ENCODE measurements around the gene CARNS1.
"Not testable (repeated sequence)": the region's sequence is repeated elsewhere in the genome, so short reads cannot be mapped to it uniquely, and the experiment has no call there.

CARNS1 gene

DNA sequence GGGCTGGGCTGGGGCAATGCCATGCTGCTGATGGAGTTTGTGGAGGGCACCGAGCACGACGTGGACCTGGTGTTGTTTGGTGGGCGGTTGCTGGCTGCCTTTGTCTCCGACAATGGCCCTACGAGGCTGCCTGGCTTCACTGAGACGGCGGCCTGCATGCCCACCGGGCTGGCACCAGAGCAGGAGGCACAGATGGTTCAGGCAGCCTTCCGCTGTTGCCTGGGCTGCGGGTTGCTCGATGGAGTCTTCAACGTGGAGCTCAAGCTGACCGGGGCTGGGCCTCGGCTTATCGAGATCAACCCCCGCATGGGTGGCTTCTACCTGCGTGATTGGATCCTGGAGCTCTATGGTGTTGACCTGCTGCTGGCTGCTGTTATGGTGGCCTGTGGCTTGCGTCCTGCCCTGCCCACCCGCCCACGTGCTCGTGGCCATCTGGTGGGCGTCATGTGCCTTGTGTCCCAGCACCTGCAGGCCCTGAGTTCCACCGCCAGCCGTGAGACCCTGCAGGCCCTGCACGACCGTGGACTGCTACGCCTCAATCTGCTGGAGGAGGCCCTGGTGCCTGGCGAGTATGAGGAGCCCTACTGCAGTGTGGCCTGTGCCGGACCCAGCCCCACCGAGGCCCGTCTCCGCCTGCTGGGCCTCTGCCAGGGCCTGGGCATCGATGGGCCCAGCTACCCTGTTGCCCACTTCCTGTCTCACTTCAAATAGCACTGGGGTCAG lies 8.6 kb downstream of the CARNS1 start:
- in situ Hi-C loops (cut with MboI; ENCODE audit: low sequenced_read_pairs): no loop called here

DNA sequence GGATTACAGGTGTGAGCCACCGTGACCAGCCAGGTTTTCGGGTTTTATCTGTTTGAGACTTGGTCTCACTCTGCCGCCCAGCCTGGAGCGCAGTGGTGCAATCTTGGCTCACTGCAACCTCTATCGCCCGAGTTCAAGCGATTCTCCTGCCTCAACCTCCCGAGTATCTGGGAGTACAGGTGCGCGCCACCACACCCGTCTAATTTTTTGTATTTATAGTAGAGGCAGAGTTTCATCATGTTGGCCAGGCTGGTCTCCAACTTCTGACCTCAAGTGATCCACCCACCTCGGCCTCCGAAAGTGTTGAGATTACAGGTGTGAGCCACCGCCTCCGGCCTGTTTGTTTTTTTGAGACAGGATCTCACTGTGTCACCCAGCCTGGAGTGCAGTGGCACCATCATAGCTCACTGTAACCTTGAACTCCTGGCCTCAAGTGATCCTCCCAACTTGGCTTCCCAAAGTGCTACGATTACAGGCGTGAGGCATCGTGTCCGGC lies 11.9 kb downstream of the CARNS1 start:
- in situ Hi-C loops (cut with MboI; ENCODE audit: low sequenced_read_pairs): not testable (repeated sequence)

DNA sequence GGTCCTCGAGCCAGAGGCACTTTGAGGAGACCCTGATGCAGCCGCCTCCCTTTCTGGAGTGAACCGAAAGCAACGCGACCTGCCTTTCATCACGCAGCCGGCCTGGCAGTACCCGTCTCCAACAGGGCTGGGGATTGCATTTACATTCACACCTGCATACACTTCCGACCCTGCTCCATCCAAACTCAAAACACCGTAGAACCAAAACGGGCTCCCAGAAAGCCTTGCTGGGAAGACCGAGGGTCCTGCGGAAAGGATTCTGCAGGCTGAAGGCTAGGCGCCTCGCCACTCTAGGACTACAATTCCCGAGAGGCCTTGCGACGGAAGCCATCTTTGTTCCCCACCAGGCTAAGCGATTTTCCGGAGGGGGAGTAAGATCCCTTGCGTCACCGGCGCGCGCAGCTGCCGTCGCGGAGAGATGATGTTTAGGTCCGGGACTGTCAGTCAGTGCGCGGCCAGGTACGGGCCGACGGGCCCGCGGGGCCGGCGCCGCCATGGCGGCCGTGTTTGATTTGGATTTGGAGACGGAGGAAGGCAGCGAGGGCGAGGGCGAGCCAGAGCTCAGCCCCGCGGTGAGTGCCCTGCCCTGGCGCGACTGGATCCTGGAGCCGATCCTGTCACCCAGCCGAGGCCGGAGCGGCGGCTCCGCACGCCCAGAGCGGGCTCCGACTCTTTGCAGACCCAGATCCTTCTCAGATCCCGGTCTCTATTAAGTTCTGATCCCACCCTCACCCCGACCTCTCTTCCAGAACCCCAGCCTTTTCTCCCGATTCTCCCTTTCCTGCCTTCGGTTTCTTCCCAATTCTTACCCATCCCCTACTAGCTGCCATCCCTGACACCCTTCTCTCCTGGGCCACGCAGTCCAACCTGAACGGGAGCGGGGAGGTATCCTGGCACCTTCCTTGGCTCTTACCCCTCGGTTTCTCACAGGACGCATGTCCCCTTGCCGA lies 12.8 kb downstream of the CARNS1 start, which contains the start of gene RPS6KB2:
TSS of gene RPS6KB2 (plus strand) at position 443 of the 950 bp plus-strand sequence. CDS start at position 495, 52 bp downstream.
- in situ Hi-C loops (cut with MboI; ENCODE audit: low sequenced_read_pairs): no loop called here

- in situ Hi-C loops (cut with MboI; ENCODE audit: low sequenced_read_pairs): no loop called here
These were observed 13.7 kb downstream of the CARNS1 start for GRCh38 chr11:67429038-67429668.

- in situ Hi-C loops (cut with MboI; ENCODE audit: low sequenced_read_pairs): no loop called here
These were observed 14.2 kb downstream of the CARNS1 start for GRCh38 chr11:67429722-67430121.

DNA sequence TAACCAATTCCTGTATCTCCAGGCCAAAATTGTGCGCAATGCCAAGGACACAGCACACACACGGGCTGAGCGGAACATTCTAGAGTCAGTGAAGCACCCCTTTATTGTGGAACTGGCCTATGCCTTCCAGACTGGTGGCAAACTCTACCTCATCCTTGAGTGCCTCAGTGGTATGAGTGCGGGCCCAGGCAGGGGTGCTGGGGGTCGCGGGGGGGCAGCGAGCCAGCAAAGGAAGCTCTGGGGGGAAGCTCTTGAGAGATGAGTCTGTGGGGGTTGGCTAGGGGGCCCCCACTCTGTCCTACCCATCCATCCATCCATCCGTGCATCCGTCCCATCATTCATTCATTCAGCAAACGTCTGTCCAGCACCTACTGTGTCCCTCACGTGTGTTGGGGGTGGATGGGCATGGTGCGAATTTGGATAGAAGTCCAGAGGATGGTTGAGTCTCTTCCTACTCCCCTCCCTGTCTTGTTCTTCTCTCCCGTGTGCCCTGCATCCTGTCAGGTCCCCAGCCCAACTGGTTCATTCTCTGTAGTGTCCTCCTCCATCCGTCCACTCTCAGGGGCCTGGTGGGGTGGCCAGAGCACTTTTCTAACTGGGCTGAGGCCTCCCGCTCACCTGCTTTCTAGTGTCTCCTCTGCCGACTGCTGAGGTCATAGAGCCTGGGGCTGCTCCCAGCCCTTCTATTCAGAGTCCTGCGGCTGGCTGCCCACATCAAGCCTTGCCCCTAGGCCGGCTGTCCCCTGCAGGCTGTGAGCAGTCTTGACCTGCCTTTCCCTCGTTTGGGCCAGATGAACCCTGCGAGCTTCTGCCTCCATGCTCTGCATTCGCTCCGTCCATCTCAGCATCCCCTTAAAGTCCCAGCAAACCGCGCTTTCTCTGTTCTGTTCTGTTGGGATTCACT lies 16.1 kb downstream of the CARNS1 start:
- in situ Hi-C loops (cut with MboI; ENCODE audit: low sequenced_read_pairs): no loop called here

DNA sequence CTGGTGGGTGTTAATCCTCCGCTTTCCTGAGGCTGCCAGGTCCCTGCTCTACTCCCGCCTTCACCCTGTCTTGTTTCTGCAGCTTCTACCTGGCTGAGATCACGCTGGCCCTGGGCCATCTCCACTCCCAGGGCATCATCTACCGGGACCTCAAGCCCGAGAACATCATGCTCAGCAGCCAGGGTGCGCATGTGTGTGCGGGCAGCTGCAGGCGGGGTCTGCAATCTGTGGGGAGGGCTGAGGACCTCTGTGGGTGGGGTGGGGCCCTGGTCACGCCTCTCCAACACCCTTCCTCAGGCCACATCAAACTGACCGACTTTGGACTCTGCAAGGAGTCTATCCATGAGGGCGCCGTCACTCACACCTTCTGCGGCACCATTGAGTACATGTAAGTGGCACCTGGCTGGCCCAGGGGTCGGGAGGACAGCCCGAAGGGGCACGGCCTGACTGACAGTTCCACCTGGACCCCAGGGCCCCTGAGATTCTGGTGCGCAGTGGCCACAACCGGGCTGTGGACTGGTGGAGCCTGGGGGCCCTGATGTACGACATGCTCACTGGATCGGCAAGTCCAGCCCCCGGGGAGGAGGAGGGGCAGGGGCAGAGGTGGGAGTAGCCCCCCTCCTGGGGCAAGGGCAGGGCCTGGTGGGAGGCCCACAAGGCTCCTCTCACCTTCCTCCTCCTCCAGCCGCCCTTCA lies 17.3 kb downstream of the CARNS1 start:
- in situ Hi-C loops (cut with MboI; ENCODE audit: low sequenced_read_pairs): no loop called here

- in situ Hi-C loops (cut with MboI; ENCODE audit: low sequenced_read_pairs): no loop called here
These were observed 18.3 kb downstream of the CARNS1 start for GRCh38 chr11:67433536-67434394.

DNA sequence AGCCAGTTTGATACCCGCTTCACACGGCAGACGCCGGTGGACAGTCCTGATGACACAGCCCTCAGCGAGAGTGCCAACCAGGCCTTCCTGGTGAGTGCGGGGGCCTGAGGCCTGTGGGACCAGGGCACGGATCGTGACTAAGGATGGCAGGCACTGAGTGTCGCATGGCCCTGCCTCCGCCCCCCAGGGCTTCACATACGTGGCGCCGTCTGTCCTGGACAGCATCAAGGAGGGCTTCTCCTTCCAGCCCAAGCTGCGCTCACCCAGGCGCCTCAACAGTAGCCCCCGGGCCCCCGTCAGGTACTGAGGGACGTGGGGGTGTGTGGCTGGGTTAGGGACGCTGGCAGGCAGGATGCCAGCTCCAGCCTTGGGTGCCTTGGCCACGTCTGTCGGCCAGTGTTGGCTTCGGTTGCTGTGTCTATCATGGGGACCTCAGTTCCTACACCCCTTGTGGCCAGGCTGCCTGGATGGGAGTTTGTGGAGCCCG lies 19.0 kb downstream of the CARNS1 start:
- in situ Hi-C loops (cut with MboI; ENCODE audit: low sequenced_read_pairs): no loop called here

GRCh38 chr11:67435031-67435726 lies 19.7 kb downstream of the CARNS1 start:
- in situ Hi-C loops (cut with MboI; ENCODE audit: low sequenced_read_pairs): no loop called here

GRCh38 chr11:67435727-67436458 lies 20.4 kb downstream of the CARNS1 start:
- in situ Hi-C loops (cut with MboI; ENCODE audit: low sequenced_read_pairs): no loop called here

GRCh38 chr11:67436459-67437081 lies 21.1 kb downstream of the CARNS1 start:
- in situ Hi-C loops (cut with MboI; ENCODE audit: low sequenced_read_pairs): no loop called here

DNA sequence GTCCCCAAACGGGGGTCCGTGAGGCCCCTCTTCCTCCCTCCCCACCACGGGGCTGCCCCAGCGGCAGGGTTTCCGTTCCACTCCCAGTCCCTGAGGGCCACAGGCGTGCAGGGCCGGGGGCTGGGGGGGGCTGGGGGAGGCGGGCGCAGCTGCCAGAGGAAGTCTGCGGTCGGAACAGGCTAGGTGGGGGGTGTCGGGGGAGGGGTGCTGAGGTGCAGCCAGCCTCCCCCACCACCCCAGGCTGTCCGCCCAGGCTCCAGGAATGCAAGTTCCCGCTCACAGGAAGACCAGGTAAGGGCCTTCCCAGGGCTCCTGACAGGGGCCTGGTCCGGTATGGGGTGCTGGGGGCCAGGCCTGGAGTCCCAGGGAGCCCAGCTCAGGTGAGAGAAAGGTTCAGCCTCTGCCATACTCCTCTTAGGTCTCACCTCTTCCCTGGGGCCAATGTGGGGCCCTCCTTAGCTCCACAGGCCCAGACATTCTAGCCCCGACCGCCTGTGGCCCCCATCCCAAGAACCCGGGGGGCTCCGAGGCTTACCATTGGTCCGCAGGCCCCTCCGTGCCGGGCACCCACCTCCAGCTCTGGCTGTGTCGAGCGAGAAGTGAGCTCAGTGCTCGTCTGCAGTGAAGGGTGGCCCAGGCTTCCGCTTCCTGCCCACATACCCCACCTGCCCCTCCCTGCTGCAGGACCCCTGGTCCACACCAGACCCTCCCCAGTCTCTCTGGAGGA lies 21.8 kb downstream of the CARNS1 start, which contains the start of gene PTPRCAP:
TSS of gene PTPRCAP (minus strand) at position 601 of the 727 bp plus-strand sequence. CDS start at position 538, 63 bp downstream.
- in situ Hi-C loops (cut with MboI; ENCODE audit: low sequenced_read_pairs): no loop called here

- in situ Hi-C loops (cut with MboI; ENCODE audit: low sequenced_read_pairs): no loop called here
These were observed 22.3 kb downstream of the CARNS1 start for GRCh38 chr11:67437809-67438157.

GRCh38 chr11:67438158-67438902 lies 22.9 kb downstream of the CARNS1 start:
- in situ Hi-C loops (cut with MboI; ENCODE audit: low sequenced_read_pairs): no loop called here
